ENCODE measurements around the gene HK1. TPM values are rescaled to one million over a fixed set of nuclear protein-coding genes. Genes with fewer than 3 reads are reported as not detected.
A peak's percentile ranks its signal among the peaks of the same experiment; 100 is the strongest.

HK1 gene
- total and polyA plus RNA-seq, 2 of the 4 experiments (the other 2 are of a cell fraction): 53.7 to 90.5 TPM

- dilution Hi-C loops (cut with HindIII; ENCODE audit: low sequenced_read_pairs, unreplicated experiment) (no loop called here), intact Hi-C loops (cut with micrococcal nuclease) (no loop called here)
- TF ChIP-seq CEBPB (IDR thresholded peaks at IDR 0.05; ENCODE audit: low read depth, low read length) (peak; percentile 75), MAZ (IDR thresholded peaks at IDR 0.05; ENCODE audit: borderline replicate concordance, low read depth, low read length) (no peak)
Observed at GRCh38 chr10:69359148-69359547, 80.9 kb downstream of the HK1 start.

More at GRCh38 chr10:69359148-69359547, 80.9 kb downstream of the HK1 start:
- CTCF ChIA-PET: no interaction called here
- no peak overlapping the region for H3K4me2 ChIP-seq (ENCODE audit: low read depth, low read length)
- no peak overlapping the region for H2BK120ac ChIP-seq (ENCODE audit: low read depth, low read length)
- POLR2A ChIA-PET (ENCODE audit: unreplicated experiment): no interaction called here
- H3K56ac ChIP-seq (ENCODE audit: extremely low read depth, insufficient read depth, low read length): no peak overlapping the region
- no peaks in the 10 kb centered on the region for H3K27me3 ChIP-seq (ENCODE audit: control insufficient read depth, insufficient read depth, low read length)
- peaks cover 39% of the 10 kb centered on the region for H4K20me1 ChIP-seq (ENCODE audit: insufficient read depth, low read length)
- DNase-seq (no peak), ATAC-seq (ENCODE audit: low read depth) (no peak)
- no peak overlapping the region for H2AK5ac ChIP-seq (ENCODE audit: low read depth, low read length)
- H2BK15ac ChIP-seq (ENCODE audit: low read depth, low read length): no peak overlapping the region
- H3K27ac ChIP-seq (ENCODE audit: insufficient read depth, low read length): no peak overlapping the region
- peaks cover 21% of the 10 kb centered on the region for H3K4me1 ChIP-seq (ENCODE audit: control insufficient read depth, insufficient read depth, low read length)
- no peak overlapping the region for H3K4ac ChIP-seq (ENCODE audit: low read depth, low read length)
- in situ Hi-C loops (cut with MboI; ENCODE audit: low sequenced_read_pairs): no loop called here
- no peak overlapping the region for H2BK5ac ChIP-seq (ENCODE audit: low read depth, low read length, poor library complexity, severe bottlenecking)
- no peaks in the 10 kb centered on the region for H3K9me3 ChIP-seq (ENCODE audit: control insufficient read depth, insufficient read depth, low read length)
- peaks cover 36 to 67% of the 10 kb centered on the region in 2 experiments for H3K79me1 ChIP-seq (ENCODE audit: low read depth in 1 of 2, low read length in 2 of 2)
- H4K8ac ChIP-seq (ENCODE audit: low read depth in 2 of 2, low read length in 2 of 2): no peak overlapping the region
- peaks cover 3% of the 10 kb centered on the region; the same call in 1 of the 2 replicates for H3K36me3 ChIP-seq (ENCODE audit: control insufficient read depth, insufficient read depth, low read length)
- H3K4me3 ChIP-seq (ENCODE audit: insufficient read depth, low read depth, low read length): no peak overlapping the region
- peaks cover 18% of the 10 kb centered on the region for H3K9me1 ChIP-seq (ENCODE audit: insufficient read depth, low read length)
- WGBS, 2 experiments (ENCODE audit: extremely low coverage in 2 of 2, insufficient read length in 1 of 2): no CpG with 5 or more reads among the region's 3 CpGs
- no peak overlapping the region for H4K91ac ChIP-seq (ENCODE audit: insufficient read depth, low read depth, low read length)
- no peak overlapping the region for H3K18ac ChIP-seq (ENCODE audit: low read depth, low read length)
- H2AK9ac ChIP-seq (replicated peaks; ENCODE audit: low read depth, low read length, poor library complexity): no peak overlapping the region
- no peak overlapping the region for H2AFZ ChIP-seq (replicated peaks; ENCODE audit: low read length, poor library complexity)
- no peak overlapping the region for H2BK20ac ChIP-seq (ENCODE audit: low read depth, low read length)
- no peak overlapping the region for H3K9ac ChIP-seq (ENCODE audit: low read depth, low read length)
- 0 out of 2 replicates have a peak overlapping the region, but pooled peaks have one; percentile 19 for H3K14ac ChIP-seq (replicated peaks; ENCODE audit: low read depth, low read length)
- H4K5ac ChIP-seq (ENCODE audit: low read depth, low read length): no peak overlapping the region
- no peak overlapping the region for H3K23ac ChIP-seq (ENCODE audit: low read depth, low read length)
- BruUV-seq (replicated peaks): no TSS peak
